Putamen (tissue), 1 donor: ENCODE data around the gene HSD17B7.
"Not testable (repeated sequence)": the region's sequence is repeated elsewhere in the genome, so short reads cannot be mapped to it uniquely, and the experiment has no call there.

ENCODE experiments used
- DNase-seq: peaks from one replicate; pipeline ENCODE4 v3.0.0-alpha.2; 2016; ENCODE audit warnings: low spot score

Gene HSD17B7, protein sequence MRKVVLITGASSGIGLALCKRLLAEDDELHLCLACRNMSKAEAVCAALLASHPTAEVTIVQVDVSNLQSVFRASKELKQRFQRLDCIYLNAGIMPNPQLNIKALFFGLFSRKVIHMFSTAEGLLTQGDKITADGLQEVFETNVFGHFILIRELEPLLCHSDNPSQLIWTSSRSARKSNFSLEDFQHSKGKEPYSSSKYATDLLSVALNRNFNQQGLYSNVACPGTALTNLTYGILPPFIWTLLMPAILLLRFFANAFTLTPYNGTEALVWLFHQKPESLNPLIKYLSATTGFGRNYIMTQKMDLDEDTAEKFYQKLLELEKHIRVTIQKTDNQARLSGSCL

DNA sequence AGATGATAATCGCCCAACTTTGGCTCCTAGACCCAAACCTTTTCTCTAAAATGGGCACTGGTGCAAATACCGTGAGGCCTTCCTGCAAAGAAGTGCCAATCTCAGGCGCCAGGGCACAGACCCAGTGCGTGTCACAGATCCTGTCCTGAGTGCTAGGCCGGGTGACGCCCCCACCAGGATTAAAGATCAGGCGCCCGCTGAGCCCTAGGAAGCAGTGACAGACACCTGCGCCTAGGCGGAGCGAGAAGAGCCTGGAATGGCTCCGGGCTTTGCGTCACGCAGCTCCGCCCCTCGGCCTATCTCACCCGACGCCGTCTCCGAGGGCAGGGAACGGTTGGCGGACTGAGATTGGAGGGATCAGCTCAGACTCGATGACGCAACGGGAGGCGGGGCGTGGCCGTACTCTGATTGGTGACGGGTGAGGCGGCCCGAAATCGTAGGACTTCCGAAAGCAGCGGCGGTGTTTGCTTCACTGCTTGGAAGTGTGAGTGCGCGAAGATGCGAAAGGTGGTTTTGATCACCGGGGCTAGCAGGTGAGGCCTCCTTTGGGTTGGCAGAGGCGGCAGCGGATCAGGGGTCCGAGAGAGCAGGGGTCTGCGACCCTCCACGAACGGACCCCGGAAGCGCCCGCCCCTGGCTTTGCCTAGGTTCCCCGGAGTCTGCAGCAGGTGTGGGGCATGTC lies at the start of gene HSD17B7:
Gene HSD17B7, plus strand, starts transcription at position 400 of the 682 bp plus-strand sequence. Its CDS starts 99 bp downstream, at position 499.
- DNase-seq = peak; percentile 83

DNA sequence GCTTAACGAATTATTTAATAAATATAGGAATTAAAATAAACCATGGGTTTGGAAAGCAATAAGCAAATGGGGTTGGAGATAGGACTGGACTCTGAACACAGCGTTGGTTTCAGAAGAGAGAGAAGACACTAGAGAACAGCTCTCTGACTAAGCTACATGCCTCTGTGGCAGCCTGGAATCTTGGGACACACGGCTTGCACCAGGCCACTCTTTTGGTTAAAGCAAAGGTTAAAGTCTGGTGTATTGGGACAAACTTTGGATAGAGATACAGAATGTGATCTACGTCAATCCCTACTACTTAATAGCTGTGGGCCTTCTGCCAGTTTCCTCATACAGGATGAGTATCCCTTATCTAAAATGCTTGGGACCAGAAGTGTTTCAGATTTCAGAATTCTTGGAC lies 49.7 kb upstream of the HSD17B7 start:
- DNase-seq = no peak

DNA sequence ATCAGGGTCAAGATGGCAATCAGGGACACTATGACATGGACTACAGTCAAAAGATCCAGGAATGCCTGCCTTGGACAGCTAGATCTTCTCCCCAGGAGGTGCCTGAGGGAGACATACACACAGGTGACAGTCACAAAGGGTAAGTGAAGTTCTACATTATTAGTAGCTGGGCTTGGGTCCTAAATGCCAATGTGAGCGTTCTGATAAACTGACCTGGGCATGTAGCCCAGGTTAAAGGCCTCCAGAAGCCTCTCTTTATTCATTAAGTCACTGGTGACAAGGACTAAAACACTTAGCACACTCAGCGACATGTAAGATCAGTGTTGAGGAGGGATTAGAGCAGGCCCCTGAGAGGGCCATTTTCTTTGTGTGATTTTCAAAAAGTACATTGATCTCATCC lies 48.9 kb upstream of the HSD17B7 start:
- no peak for DNase-seq

DNA sequence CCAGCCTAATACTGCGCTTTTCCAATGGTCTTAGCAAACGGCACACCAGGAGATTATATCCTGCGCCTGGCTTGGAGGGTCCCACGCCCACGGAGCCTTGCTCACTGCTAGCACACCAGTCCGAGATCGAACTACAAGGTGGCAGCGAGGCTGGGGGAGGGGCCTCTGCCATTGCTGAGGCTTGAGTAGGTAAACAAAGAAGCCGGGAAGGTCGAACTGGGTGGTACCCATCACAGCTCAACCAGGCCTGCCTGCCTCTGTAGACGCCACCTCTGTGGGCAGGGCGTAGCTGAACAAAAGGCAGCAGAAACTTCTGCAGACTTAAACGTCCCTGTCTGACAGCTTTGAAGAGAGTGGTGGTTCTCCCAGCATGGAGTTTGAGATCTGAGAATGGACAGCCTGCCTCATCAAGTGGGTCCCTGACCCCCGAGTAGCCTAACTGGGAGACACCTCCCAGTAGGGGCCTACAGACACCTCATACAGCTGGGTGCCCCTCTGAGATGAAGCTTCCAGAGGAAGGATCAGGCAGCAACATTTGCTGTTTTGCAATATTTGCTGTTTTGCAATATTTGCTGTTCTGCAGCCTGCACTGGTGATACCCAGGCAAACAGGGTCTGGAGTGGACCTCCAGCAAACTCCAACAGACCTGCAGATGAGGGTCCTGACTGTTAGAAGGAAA lies 44.1 kb upstream of the HSD17B7 start:
- not testable (repeated sequence) for DNase-seq

DNA sequence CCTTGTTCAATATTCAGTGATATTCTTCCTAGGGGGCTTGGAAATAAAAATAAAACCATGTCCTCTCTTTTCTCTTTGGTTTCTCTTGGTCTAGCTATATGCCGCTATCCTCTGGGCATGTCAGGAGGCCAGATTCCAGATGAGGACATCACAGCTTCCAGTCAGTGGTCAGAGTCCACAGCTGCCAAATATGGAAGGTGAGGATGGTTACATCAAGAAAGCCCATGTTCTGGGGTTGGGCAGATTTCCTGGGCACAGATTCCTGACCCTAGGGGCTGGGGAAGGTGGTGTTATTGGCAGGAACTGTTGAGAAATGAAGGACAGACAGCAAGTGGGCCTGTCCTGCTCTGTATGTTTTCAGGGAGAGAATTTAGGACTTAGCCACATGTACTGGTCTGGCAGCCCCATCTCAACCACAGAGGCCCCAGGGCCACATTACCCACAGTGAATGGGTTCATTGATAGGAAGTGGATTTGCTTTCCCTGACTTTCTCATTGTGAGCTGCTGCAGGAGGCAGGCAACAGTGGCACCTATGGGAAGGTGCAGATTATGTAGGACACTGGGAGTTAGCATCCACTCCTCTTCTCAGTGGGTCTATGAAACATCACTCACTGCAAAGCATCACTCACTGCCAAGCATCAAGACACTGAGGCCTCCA lies 37.4 kb upstream of the HSD17B7 start:
- no peak for DNase-seq

DNA sequence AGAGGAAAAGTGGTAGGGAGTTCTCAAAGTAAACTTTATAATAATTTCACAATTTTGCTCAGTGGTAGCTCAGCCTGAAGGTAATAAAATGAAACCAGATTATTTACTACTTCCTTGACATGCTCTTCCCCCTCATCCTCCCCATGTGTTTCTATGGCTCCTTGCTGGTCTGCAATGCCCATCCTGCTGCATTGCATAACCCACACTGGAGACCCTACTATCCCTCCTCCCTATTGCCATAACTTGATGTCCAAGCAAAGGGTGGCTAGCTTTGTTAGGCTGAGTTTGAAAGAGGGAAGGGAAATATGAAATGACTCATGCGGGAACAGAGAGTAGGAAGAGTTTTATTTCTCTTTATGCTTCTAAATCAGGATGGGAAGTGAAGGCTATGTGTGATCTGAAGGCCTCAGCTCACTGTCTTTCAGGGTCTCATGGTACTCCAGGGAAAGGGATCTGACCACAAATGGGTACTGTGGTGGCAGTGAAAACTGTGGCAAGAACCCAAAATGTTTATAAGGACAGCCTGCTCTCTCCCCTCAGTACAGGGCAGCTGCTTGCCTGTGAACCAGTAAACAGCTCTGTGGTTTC lies 36.4 kb upstream of the HSD17B7 start:
- no peak for DNase-seq

DNA sequence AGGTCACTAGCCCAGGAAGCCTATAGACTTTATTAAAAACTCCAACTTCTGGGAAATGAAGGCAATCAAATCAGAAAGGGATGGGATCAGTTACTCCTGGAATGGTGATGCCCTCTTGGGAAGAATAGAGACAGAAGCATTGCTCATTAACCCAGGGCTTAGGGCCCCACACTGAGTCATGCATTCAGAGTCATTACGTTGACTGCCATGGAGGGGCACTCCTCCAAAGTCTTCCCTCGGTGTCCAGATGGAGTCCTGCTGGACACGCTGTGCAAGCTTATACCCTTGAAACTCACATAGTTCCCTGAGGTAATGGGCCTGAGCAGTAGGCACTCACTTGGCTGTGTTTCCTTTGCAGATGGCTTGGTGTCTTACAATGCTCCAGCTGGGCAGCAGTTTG lies 35.2 kb upstream of the HSD17B7 start:
- no peak for DNase-seq

DNA sequence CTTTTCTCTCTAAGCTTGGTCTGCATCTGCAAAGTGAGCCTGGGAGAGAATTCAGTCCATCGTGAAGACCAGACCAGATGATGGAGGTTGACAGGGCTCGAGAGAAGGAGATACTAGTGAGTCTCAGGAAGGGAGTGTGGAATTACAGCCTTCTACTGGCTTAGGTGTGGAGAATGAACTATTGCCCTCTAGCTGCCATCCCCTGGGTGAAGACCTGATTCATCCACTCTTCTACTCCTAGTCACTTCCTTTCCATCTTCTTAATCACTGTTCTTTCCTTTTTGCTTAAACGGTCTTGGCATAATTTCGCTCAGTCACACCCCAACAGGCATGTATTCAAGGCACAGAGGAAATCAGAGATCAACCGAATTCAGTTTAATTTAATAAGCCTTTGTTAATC lies 34.0 kb upstream of the HSD17B7 start:
- no peak for DNase-seq

DNA sequence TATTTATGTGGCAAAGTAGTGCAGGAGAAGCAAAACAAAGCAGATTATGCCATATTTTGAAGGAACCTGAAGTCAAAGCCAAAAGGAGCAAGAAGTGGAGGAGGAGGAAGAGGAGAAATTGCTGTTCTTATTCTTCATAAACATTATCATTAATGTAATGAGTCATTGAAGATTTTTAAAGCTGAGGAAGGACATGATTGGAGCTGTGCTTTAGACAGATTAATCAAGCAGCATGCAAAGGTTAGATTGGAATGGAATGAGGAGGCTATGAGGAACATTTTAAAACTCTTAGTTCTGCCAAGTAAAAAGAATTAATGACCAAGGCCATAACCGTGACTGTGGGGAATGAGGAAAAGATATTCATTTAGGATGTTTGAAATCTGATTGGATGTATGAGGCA lies 33.0 kb upstream of the HSD17B7 start:
- no peak for DNase-seq

DNA sequence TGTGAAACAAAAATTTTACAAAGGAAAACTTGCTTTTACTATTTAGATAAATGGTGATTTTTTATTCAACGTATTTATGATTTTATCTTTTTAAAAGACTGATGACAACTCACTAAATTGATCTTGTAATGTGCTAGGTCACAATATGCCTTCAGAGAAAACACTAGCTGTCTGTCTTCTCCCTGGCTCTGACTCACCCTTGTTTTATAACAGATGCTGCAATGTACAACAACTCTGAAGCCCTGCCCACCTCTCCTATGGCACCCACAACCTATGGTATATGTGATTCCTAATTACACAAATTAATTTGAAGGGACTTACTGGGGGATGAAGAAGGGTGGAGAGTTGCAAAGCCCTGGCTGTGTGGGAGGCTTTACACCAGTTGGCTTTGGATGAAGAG lies 24.7 kb upstream of the HSD17B7 start:
- DNase-seq = no peak

DNA sequence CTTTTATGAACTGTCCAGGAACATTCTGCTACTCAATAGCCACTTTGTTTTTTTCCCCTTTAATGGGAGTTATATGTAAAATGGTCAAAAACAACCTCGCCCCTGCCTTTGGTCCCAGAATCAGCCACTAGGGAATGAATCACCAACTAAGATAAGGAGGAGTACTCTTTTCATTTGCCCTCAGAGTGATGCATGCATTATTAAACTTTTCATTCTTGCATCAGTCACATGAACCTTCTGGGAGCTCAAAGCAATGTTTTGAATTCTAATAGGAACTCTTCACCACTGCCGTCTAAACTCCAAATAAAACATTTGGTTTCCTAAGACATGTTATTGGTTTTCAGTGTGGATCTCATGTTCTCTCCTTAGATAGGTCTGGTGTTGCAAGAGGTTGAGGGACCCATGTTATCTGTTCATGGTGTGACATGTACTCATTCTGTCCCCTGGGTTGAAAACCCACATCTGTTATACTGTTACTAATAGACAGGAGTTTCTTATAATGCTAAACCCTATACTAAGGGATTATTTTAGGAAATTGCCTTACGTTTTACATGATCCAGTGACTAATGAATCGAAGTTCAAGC lies 17.8 kb upstream of the HSD17B7 start:
- DNase-seq = no peak

DNA sequence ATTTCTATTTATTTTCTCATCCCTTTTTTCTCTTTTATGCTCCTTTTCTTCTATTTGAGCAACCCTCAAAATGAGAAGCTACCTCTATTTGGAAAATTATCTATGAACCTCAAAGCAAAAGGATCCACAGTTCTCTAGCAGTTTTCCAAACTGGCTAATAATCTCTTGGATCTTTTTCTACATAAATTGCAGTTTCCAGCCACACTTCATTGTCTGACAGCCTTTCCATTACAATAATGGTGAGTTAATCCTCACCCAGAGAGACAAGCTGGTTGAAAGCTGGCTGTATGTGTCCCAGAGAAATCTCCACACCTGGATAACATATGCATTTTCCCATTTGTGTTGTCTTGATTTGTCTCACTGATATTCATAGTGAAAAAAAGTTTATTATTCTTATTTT lies 16.5 kb upstream of the HSD17B7 start:
- no peak for DNase-seq

DNA sequence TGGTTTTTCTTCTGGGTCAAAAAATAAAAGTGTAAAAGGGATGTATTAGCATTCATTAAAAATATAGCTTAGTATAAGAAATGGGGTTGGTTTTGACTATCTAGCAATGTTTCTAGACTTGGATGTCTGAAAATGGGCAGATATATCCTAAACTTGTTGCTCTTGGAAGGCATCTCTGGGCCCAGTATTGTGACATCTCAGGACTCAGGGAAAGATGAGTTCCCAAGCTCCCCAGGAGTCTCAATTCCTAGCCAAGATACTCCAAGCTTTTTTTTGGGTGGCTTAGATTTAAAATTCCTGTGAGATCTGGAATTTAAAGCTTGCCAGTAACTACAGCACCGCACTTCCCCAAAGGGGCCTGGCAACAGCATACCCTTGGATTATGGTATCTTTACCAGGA lies 11.5 kb upstream of the HSD17B7 start:
- no peak for DNase-seq

DNA sequence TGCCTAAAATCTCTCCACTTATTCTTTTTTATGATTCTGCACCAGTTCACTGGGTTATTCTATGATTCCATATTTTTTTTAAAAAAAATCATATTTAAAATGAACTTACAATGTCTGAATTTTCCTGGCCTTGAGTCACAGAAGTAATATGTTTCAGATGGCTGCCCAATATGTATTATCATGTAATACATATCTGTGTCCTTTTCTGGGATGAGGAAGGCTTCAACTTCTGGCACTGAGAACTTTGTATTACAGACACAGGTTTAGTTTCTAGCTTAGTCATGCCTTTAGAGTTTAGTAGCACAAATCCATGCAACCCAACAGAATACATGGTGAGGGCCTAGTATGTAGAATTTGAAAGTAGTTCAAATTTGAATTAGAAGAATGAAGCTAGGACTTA lies 7.8 kb upstream of the HSD17B7 start:
- no peak for DNase-seq

DNA sequence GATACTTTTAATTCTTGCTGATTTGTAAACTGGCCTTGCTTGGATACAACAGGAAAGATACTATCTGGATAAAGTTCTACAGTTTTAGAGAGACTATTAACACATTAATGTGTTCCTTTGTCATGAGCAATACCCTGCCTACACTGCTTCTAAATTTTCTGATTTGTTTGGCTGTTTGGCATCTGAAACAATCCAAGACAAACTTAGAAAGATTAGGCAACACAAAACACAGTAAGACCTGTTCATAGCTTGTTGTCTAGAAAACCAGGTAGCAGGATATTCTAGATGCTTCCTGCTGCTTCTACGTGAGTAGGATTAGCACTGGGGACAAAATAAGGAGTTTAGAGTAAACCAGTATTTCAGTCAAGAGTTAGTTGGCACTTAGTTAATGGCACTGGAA lies 5.6 kb upstream of the HSD17B7 start:
- DNase-seq = not testable (repeated sequence)

DNA sequence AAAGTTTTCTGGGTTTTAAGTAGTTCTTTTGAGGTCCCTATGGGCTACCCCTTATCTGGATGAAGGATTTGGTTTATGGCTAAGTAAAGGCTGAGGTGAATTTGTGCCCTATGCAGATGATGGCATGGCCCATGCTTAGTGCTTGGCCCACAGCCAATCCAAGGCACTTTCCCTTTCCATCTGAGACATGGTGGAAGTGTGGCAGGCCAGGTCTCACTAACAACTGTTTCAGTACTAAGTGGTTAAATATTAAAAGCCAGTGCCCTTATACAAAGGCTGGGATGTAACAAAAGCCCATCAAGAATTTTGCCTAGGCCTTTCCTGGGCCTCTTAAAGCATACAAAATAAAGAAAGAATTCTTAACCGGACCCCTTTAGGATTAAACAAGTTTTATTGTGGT lies 1.7 kb upstream of the HSD17B7 start:
- DNase-seq = not testable (repeated sequence)

DNA sequence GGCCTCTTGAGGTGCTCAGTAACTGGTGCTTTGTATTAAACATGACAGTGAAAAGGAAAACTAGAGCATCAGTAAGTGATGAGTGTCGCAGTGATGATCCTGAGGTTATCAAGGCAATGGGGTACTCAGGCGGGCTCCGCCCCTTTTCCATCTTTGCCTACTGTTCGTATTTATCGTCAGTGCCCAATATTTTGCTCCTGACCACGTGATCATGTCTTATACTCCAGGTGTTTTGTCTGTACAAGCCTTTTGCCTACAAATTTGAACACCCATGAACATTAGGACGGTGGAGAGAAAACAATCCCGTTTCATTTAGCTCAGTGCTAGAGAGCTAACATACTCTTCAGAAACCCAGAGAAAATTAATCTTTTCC lies 469 bp downstream of the HSD17B7 start:
- not testable (repeated sequence) for DNase-seq

DNA sequence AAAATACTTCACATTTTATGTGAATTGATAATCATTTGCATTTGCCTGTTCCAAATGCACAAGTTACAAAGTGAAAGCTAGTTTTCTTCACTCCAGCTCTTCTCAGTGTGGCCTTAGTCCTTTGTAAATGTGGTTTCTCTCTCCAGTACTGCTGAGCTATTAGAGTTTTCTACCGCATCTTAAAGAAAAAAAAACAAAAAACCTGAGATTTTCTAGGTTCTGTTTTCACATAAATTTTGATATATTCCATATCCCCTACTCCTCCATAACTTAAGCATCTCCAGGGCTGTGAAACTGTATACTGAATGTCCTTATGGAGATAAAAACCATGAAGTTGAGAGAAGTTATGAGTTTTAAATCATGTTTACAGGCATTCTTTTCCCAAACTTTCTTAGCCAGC lies 3.8 kb downstream of the HSD17B7 start:
- DNase-seq = not testable (repeated sequence)

DNA sequence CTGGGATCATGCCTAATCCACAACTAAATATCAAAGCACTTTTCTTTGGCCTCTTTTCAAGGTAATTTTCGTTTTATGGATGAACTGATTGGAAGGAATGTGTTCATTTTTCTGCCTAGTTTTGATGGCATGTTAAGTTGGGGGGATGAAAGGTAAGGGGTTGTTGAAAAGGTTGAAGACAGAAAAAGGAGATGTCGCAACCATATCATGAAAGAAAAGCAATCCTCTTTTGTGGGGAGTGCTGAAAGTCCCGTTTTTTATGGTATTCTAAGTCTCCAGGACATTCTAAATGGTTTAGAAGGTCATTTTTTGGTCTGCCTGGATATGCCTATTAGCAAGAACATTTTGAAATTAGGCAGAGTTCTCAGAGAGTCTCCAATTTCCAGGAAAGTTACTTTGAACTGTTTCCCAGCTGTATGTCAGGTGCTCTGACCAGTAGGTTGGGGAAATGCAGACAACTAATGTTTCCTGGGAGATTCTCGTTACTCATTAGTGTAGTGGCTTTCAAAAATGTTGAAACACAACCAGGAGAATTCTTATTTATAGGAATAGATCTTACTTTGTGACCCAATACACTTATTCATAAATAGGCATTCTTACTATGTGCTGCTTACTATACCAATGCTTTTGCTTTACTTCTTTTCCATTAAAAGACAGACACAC lies 6.2 kb downstream of the HSD17B7 start:
- DNase-seq = not testable (repeated sequence)

DNA sequence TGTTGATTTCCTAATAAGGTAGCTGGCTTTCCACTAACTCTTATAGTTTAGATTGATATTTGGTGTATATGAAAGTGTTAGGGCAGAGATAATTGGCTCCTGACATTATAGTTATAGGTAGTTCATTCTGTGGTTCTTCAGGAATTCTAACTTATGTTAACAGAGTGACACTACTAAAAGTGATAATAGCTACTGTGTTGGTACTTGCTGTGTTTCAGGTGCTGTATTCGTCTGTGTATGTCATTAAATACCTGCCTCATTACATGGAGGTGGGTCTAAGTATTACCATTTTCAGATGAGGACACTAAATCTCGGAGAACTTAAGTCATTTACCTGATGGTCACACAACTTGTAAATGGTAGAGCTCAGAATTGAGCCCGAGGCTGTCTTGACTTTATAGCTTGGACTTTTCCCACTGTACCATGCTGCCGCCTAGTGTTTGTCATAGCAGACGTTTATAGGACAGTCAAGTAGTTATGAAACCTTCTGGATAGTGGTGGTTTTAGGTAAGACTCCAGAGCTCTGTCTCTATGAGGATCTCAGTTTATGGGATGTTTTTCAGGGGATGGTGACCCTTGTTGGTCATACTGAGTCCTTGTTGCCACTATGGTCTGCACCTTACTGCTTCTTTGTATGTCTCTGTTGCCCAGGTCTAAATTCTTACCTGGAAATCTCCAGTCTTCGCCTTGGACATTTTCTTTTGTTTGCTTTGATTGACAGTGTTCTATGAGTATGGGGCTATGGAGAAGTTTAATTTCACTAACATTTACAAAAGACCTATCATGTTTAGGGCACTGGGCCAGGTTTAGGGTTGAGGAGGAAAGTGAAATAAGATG lies 9.7 kb downstream of the HSD17B7 start:
- DNase-seq = not testable (repeated sequence)
